KOPT-K1 (cell line): Measurements from ENCODE around the gene DQX1.
"Not testable (repeated sequence)": the region's sequence is repeated elsewhere in the genome, so short reads cannot be mapped to it uniquely, and the experiment has no call there.

Experiments used
- H3K27ac ChIP-seq: fragments of 200-600 bp; sonication (generic); 2 replicates; pipeline ENCODE4 v1.5.1; 2016; ENCODE audit warnings: antibody characterized with exemption, mild to moderate bottlenecking, low read depth, low read length; ENCODE audit not compliant: poor library complexity, severe bottlenecking
- H3K36me3 ChIP-seq: fragments of 200-600 bp; sonication (generic); 2 replicates; pipeline ENCODE4 v1.5.1; 2017; ENCODE audit warnings: antibody characterized with exemption, mild to moderate bottlenecking, low read length, moderate library complexity; ENCODE audit not compliant: insufficient read depth
- H3K9me3 ChIP-seq: fragments of 200-600 bp; sonication (generic); 2 replicates; pipeline ENCODE4 v1.5.1; 2017; ENCODE audit warnings: antibody characterized with exemption, low read length, mild to moderate bottlenecking; ENCODE audit not compliant: insufficient read depth, poor library complexity, severe bottlenecking

DQX1 gene

GRCh38 chr2:74483675-74484164, 42.3 kb downstream of the DQX1 start:
- H3K9me3 ChIP-seq = not testable (repeated sequence)
- Histone ChIP-seq H3K27ac (peak overlapping the region; percentile 83), H3K36me3 (peaks cover 57% of the 10 kb centered on the region)

GRCh38 chr2:74482801-74483674, 43.0 kb downstream of the DQX1 start, which contains the start of the genes CCDC142 and TTC31:
Gene CCDC142, minus strand, starts transcription at chr2:74482998. Its CDS starts 161 bp downstream, at chr2:74482837.
Gene TTC31, plus strand, starts transcription at chr2:74483081. Its CDS starts 15 bp downstream, at chr2:74483096.
- H3K36me3 ChIP-seq = peaks cover 53% of the 10 kb centered on the region
- peak within 1 kb of the TSS; percentile 83 for H3K27ac ChIP-seq

GRCh38 chr2:74481961-74482800, 43.9 kb downstream of the DQX1 start:
- Histone ChIP-seq H3K9me3 (no peaks in the 10 kb centered on the region), H3K27ac (peak overlapping the region; percentile 83), H3K36me3 (peaks cover 56% of the 10 kb centered on the region)

More at GRCh38 chr2:74482801-74483674, 43.0 kb downstream of the DQX1 start, which contains the start of the genes CCDC142 and TTC31:
- H3K9me3 ChIP-seq = no peaks in the 10 kb centered on the region

- Histone ChIP-seq H3K36me3 (peaks cover 56% of the 10 kb centered on the region), H3K9me3 (no peaks in the 10 kb centered on the region), H3K27ac (peak overlapping the region; percentile 83)
Observed at GRCh38 chr2:74481431-74481830, 44.6 kb downstream of the DQX1 start.

- Histone ChIP-seq H3K9me3 (no peaks in the 10 kb centered on the region), H3K27ac (no peak overlapping the region), H3K36me3 (peaks cover 50% of the 10 kb centered on the region)
Observed at GRCh38 chr2:74474899-74475298, 51.1 kb downstream of the DQX1 start.

DNA sequence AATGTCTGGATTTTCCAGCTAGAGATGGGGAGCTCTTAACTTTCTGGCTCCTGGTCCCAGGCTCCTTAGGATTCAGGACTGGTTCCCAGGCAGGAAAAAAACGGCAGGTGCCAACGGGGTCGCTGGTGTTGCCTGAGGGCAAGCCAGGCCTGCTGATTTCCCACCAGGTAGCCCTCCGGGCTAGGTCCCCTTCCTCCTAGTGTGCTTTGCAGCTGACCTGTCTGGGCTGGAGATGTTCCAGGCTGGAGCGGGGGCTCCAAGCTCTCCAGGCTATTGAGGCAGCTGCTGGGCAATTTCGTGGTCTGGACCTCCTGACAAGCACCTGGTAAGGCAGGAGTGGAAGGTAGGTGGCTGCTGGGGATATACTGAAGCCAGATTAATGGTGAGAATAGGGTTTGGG, 51.5 kb downstream of the DQX1 start:
- Histone ChIP-seq H3K9me3 (no peaks in the 10 kb centered on the region), H3K27ac (no peak overlapping the region), H3K36me3 (peaks cover 46% of the 10 kb centered on the region)

DNA sequence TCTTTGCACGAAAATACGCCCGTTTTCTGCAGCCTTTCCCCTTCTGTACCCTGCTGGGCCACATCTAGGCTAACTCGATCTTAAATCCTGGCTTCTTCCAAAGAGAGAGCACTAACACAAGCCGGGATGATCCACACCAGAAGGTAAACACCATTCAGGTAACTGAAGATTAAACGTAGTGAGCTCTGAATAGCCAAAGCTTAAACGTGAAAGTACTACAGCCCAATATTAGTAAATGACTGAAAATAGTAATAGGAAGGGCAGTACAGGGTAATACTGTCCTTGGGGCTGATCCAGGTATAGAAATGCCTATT, 53.1 kb downstream of the DQX1 start:
- H3K9me3 ChIP-seq = no peaks in the 10 kb centered on the region
- H3K27ac ChIP-seq = peak overlapping the region; percentile 75
- H3K36me3 ChIP-seq = peaks cover 37% of the 10 kb centered on the region

GRCh38 chr2:74472086-74472944, 53.7 kb downstream of the DQX1 start, which contains the start of gene MRPL53:
Gene MRPL53, minus strand, starts transcription at chr2:74472680. Its CDS starts 20 bp downstream, at chr2:74472660.
- no peaks in the 10 kb centered on the region for H3K9me3 ChIP-seq
- H3K27ac ChIP-seq = peak within 1 kb of the TSS; percentile 75
- H3K36me3 ChIP-seq = peaks cover 31% of the 10 kb centered on the region

DNA sequence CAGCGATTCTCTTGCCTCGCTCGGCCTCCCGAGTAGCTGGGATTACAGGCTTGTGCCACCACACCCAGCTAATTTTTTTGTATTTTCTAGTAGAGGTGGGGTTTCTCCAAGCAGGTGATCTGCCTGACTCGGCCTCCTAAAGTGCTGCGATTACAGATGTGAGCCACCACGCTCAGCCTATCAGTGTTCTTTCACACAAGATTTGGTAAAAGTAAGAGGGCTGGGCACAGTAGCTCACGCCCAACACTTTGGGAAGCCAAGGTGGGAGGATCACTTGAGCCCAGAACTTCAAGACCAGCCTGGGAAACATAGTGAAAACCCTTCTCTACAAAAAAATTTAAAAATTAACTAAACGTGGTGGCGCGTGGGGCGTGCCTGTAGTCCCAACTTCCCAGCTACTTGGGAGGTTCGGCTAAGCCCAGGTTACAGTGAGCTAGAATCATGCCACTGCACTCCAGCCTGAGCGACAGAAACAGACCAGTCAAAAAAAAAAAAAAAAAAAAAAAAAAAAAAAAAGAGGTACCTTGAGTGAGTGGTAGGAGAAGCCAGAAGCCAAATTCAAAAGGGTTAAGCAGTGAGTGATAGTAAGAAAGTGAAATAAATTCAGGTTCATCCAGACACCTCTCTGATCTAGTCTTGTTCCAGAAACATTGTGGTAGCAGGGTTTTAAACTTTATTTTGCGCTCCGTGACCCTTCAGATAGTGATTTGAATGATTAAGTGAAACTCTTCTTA, 54.5 kb downstream of the DQX1 start:
- H3K36me3 ChIP-seq = peaks cover 24% of the 10 kb centered on the region
- peak overlapping the region; percentile 75 for H3K27ac ChIP-seq
- H3K9me3 ChIP-seq = no peaks in the 10 kb centered on the region

- H3K36me3 ChIP-seq = peaks cover 17% of the 10 kb centered on the region
- not testable (repeated sequence) for H3K27ac ChIP-seq, H3K9me3 ChIP-seq
Observed at GRCh38 chr2:74470742-74471141, 55.3 kb downstream of the DQX1 start.
